WTC11 (cell line): ENCODE results near the gene LRRC61.

ENCODE experiments used
- CREM ChIP-seq: sonication (generic); formaldehyde crosslinking; IDR thresholded peaks from 2 replicates; pipeline ENCODE4 v1.8.1; 2022; ENCODE audit warnings: mild to moderate bottlenecking, missing genetic modification reagents, moderate library complexity
- ESRRA ChIP-seq: sonication (generic); formaldehyde crosslinking; IDR thresholded peaks from 2 replicates; pipeline ENCODE4 v1.8.1; 2022; ENCODE audit warnings: mild to moderate bottlenecking, missing genetic modification reagents, borderline replicate concordance
- NR1H2 ChIP-seq: sonication (generic); formaldehyde crosslinking; IDR thresholded peaks from 2 replicates; pipeline ENCODE4 v1.9.0; 2021; ENCODE audit warnings: mild to moderate bottlenecking, moderate library complexity, missing genetic modification reagents
- NR3C1 ChIP-seq: sonication (generic); formaldehyde crosslinking; conservative IDR thresholded peaks from 2 replicates; pipeline ENCODE4 v1.8.1; 2023; ENCODE audit warnings: low read depth, mild to moderate bottlenecking, missing genetic modification reagents
- SMAD3 ChIP-seq: sonication (generic); formaldehyde crosslinking; IDR thresholded peaks from 2 replicates; pipeline ENCODE4 v1.8.0; 2022; ENCODE audit warnings: missing genetic modification reagents, mild to moderate bottlenecking, borderline replicate concordance
- USF1 ChIP-seq: sonication (generic); formaldehyde crosslinking; IDR thresholded peaks from 2 replicates; pipeline ENCODE4 v1.8.0; 2022; ENCODE audit warnings: mild to moderate bottlenecking, missing genetic modification reagents
- ZNF263 ChIP-seq: sonication (generic); formaldehyde crosslinking; IDR thresholded peaks from 2 replicates; pipeline ENCODE4 v1.8.1; 2022; ENCODE audit warnings: low read depth, mild to moderate bottlenecking, moderate library complexity, missing genetic modification reagents
- TF ChIP-seq, protein P1 (sequence below): fragments of 200-600 bp; IDR thresholded peaks from 2 replicates; pipeline ENCODE4 v1.8.0; 2022; ENCODE audit warnings: antibody characterized with exemption

DNA sequence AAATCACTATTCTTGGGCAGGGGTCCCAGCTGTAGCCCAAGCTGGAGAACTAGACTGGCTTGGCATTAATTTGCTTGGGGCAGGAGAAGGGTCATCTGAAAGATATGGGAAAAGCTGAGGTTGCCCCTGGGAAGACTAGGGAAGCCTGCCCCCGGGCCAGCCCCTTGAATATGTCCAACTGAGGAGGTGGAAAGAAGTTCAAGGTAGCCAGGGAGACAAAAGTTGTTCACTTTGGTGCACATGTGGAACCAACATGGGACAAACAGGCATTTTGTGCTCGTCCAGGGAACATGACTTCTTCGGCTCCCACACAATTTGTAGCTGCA, 1.4 kb upstream of the LRRC61 start:
- TF ChIP-seq, protein P1, sequence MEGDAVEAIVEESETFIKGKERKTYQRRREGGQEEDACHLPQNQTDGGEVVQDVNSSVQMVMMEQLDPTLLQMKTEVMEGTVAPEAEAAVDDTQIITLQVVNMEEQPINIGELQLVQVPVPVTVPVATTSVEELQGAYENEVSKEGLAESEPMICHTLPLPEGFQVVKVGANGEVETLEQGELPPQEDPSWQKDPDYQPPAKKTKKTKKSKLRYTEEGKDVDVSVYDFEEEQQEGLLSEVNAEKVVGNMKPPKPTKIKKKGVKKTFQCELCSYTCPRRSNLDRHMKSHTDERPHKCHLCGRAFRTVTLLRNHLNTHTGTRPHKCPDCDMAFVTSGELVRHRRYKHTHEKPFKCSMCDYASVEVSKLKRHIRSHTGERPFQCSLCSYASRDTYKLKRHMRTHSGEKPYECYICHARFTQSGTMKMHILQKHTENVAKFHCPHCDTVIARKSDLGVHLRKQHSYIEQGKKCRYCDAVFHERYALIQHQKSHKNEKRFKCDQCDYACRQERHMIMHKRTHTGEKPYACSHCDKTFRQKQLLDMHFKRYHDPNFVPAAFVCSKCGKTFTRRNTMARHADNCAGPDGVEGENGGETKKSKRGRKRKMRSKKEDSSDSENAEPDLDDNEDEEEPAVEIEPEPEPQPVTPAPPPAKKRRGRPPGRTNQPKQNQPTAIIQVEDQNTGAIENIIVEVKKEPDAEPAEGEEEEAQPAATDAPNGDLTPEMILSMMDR: no peak
- TF ChIP-seq SMAD3 (CRISPR knock-in tag) (no peak), USF1 (no peak), ESRRA (no peak), CREM (CRISPR knock-in tag) (no peak), NR3C1 (CRISPR knock-in tag) (no peak), ZNF263 (CRISPR knock-in tag) (no peak), NR1H2 (CRISPR knock-in tag) (no peak)
